ENCODE results near the gene HOXD1. TPM values are rescaled to one million over a fixed set of nuclear protein-coding genes. Genes with fewer than 3 reads are reported as not detected.

The HOXD1 gene
- total RNA-seq, 1 donor from 2014 or later, result not detected

DNA sequence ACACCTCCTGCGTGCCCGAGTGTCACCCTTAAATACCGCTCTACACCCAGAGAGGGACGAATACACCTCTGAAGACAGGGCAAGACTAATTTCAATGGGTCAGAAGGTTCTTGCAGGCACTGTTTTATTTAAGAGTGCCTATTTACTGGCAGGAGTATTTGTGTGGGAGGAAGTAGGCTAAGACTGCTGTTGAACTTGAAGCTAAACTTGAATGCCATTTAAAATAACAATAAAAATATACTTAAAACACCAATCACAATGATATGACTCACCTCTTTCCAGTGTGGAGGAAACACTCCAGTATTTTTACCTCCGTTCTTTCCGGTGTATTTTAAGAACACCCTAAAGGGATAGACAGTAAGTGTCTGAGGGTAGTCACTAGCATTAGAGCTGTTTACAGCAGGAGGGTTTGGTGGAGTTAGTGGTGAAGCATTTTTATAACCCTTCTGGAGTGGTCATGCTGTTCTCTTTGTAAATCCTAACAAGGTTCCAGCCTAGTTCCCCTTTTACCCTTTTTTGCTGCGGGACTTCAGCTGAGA is 9.6 kb upstream of the HOXD1 start:
- DNase-seq, result no peak
- TF ChIP-seq, protein P1, sequence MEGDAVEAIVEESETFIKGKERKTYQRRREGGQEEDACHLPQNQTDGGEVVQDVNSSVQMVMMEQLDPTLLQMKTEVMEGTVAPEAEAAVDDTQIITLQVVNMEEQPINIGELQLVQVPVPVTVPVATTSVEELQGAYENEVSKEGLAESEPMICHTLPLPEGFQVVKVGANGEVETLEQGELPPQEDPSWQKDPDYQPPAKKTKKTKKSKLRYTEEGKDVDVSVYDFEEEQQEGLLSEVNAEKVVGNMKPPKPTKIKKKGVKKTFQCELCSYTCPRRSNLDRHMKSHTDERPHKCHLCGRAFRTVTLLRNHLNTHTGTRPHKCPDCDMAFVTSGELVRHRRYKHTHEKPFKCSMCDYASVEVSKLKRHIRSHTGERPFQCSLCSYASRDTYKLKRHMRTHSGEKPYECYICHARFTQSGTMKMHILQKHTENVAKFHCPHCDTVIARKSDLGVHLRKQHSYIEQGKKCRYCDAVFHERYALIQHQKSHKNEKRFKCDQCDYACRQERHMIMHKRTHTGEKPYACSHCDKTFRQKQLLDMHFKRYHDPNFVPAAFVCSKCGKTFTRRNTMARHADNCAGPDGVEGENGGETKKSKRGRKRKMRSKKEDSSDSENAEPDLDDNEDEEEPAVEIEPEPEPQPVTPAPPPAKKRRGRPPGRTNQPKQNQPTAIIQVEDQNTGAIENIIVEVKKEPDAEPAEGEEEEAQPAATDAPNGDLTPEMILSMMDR (IDR thresholded peaks at IDR 0.05; ENCODE audit: partially characterized antibody, unreplicated experiment), result no peak
- Mint-ChIP-seq H3K9me3 (ENCODE audit: unreplicated experiment) (peaks cover 5% of the 10 kb centered on the region), H3K4me1 (ENCODE audit: low read depth, unreplicated experiment) (peaks cover 13% of the 10 kb centered on the region), H3K36me3 (ENCODE audit: unreplicated experiment) (peaks cover 15% of the 10 kb centered on the region), H3K27ac (ENCODE audit: unreplicated experiment) (no peak overlapping the region), H3K4me3 (ENCODE audit: unreplicated experiment) (no peak overlapping the region), H3K27me3 (ENCODE audit: unreplicated experiment) (peaks cover 38% of the 10 kb centered on the region)

DNA sequence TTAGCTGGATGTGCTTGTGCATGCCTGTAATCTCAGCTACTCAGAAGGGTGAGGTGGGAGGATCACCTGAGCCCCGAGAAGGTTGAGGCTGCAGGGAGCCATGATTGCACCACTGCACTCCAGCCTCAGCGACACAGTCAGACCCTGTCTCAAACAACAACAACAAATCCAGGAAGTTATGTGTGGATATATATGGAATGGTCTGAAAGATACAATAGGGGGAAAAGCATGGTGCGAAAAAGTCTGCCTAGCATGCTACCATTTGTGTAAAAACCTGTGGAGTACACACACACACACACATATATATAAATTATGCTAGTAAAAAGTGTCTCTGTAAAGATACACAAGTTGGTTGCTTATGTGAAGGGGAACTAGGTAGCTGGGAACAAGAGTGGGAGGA is 6.9 kb upstream of the HOXD1 start:
- H3K36me3 Mint-ChIP-seq (ENCODE audit: unreplicated experiment), result peaks cover 22% of the 10 kb centered on the region
- DNase-seq, result no peak
- no peak overlapping the region for H3K4me3 Mint-ChIP-seq (ENCODE audit: unreplicated experiment)
- TF ChIP-seq, protein P1 (IDR thresholded peaks at IDR 0.05; ENCODE audit: partially characterized antibody, unreplicated experiment), result no peak
- H3K27me3 Mint-ChIP-seq (ENCODE audit: unreplicated experiment), result peaks cover 32% of the 10 kb centered on the region
- H3K4me1 Mint-ChIP-seq (ENCODE audit: low read depth, unreplicated experiment), result peaks cover 3% of the 10 kb centered on the region
- no peak overlapping the region for H3K27ac Mint-ChIP-seq (ENCODE audit: unreplicated experiment)
- peaks cover 7% of the 10 kb centered on the region for H3K9me3 Mint-ChIP-seq (ENCODE audit: unreplicated experiment)

DNA sequence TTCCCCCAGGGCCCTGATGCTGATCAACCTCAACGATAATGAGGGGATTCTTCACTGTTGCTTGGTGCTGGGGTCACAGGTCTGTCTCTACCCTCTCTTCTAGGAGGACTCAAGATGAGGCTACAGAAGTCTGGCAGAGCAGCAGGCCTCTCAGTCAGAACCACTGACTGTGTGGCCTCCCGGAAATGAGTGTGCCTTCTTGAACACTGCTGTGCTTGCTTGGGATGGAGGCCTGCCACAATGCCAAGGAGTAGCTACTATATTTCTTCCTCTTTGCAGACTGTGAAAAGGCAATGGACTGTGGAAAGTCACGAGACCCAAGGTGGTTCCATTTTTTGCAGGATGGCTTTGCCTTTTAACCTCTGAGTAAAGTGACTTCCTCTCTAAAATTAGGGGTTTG is 5.8 kb upstream of the HOXD1 start:
- H3K4me3 Mint-ChIP-seq (ENCODE audit: unreplicated experiment), result no peak overlapping the region
- peaks cover 15% of the 10 kb centered on the region for H3K36me3 Mint-ChIP-seq (ENCODE audit: unreplicated experiment)
- H3K9me3 Mint-ChIP-seq (ENCODE audit: unreplicated experiment), result peaks cover 7% of the 10 kb centered on the region
- TF ChIP-seq, protein P1 (IDR thresholded peaks at IDR 0.05; ENCODE audit: partially characterized antibody, unreplicated experiment), result no peak
- no peak overlapping the region for H3K27ac Mint-ChIP-seq (ENCODE audit: unreplicated experiment)
- H3K27me3 Mint-ChIP-seq (ENCODE audit: unreplicated experiment), result peaks cover 27% of the 10 kb centered on the region
- H3K4me1 Mint-ChIP-seq (ENCODE audit: low read depth, unreplicated experiment), result no peaks in the 10 kb centered on the region
- no peak for DNase-seq

DNA sequence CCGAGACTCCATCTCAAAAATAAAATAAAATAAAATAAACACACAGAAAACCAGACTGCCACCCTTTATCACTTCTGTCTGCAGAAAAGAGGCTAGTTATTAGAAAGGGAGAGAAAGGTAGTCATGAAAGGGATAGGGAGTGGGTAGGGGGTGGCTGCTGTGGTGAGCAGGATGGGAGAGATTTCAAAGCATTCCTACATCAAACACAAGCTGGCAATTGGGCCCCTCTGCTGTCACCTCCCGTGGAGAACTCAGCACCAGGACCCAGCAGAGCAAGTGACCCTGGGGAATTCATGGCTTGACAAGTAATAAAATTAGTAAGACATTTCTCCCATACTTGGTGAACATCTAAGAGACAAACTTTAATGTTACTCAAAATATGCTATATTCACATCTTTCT is 3.7 kb upstream of the HOXD1 start:
- Mint-ChIP-seq H3K27me3 (ENCODE audit: unreplicated experiment) (peaks cover 21% of the 10 kb centered on the region), H3K4me3 (ENCODE audit: unreplicated experiment) (no peak overlapping the region), H3K36me3 (ENCODE audit: unreplicated experiment) (peaks cover 12% of the 10 kb centered on the region), H3K27ac (ENCODE audit: unreplicated experiment) (no peak overlapping the region), H3K9me3 (ENCODE audit: unreplicated experiment) (peaks cover 3% of the 10 kb centered on the region), H3K4me1 (ENCODE audit: low read depth, unreplicated experiment) (no peaks in the 10 kb centered on the region)
- DNase-seq, result no peak
- TF ChIP-seq, protein P1 (IDR thresholded peaks at IDR 0.05; ENCODE audit: partially characterized antibody, unreplicated experiment), result no peak

DNA sequence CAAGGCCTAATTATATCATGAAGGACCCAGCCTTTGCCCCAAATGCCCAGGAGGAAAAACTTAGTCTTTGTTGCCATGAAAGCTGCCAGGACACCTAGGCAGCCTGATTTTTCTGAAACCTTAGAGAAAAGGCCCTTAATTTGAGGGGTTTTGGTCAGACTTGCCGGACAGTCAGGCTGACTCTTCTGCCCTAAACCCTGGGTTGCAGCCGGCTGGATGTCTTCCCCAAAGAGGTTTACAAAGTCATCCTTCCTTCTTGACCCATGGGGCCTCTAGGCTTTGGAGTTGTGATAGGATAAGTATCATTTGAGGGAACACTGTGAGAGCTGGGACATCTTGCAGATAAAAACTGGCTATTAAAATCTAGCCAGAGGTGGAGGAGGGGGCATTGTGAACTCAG is 2.4 kb upstream of the HOXD1 start:
- Mint-ChIP-seq H3K36me3 (ENCODE audit: unreplicated experiment) (peaks cover 7% of the 10 kb centered on the region), H3K27me3 (ENCODE audit: unreplicated experiment) (peaks cover 20% of the 10 kb centered on the region)

More for the DNA sequence above, 2.4 kb upstream of the HOXD1 start:
- TF ChIP-seq, protein P1 (IDR thresholded peaks at IDR 0.05; ENCODE audit: partially characterized antibody, unreplicated experiment), result no peak
- Mint-ChIP-seq H3K4me1 (ENCODE audit: low read depth, unreplicated experiment) (no peaks in the 10 kb centered on the region), H3K27ac (ENCODE audit: unreplicated experiment) (peak overlapping the region; percentile 75), H3K4me3 (ENCODE audit: unreplicated experiment) (no peak overlapping the region), H3K9me3 (ENCODE audit: unreplicated experiment) (peaks cover 3% of the 10 kb centered on the region)
- DNase-seq, result no peak
